ENCODE data around the gene QSOX2.

The QSOX2 gene

GRCh38 chr9:136186386-136186785 is 59.2 kb downstream of the QSOX2 start:
- Histone ChIP-seq H3K4me3 (IDR thresholded peaks at IDR 0.05; ENCODE audit: insufficient read depth, low read depth, low read length) (no peak overlapping the region), H3K27me3 (ENCODE audit: insufficient read depth, low read depth) (peaks cover 89% of the 10 kb centered on the region), H2AFZ (ENCODE audit: low read depth) (no peak overlapping the region), H3K9ac (no peak overlapping the region), H3K4me1 (ENCODE audit: low read depth, poor library complexity, severe bottlenecking) (peaks cover 12% of the 10 kb centered on the region), H3K79me2 (ENCODE audit: insufficient read depth, low read depth) (no peaks in the 10 kb centered on the region), H4K20me1 (ENCODE audit: insufficient read depth) (no peaks in the 10 kb centered on the region), H3K4me2 (no peak overlapping the region), H3K36me3 (ENCODE audit: insufficient read depth) (no peaks in the 10 kb centered on the region), H3K27ac (no peak overlapping the region)
- TF ChIP-seq CTCF (conservative IDR thresholded peaks at IDR 0.05; ENCODE audit: low read depth, low read length) = no peak

GRCh38 chr9:136185596-136186366 is 59.8 kb downstream of the QSOX2 start:
- Histone ChIP-seq H3K4me1 (ENCODE audit: low read depth, poor library complexity, severe bottlenecking) (peaks cover 12% of the 10 kb centered on the region), H3K4me3 (IDR thresholded peaks at IDR 0.05; ENCODE audit: insufficient read depth, low read depth, low read length) (no peak overlapping the region), H3K27me3 (ENCODE audit: insufficient read depth, low read depth) (peaks cover 89% of the 10 kb centered on the region), H3K9ac (no peak overlapping the region), H4K20me1 (ENCODE audit: insufficient read depth) (no peaks in the 10 kb centered on the region), H3K4me2 (no peak overlapping the region), H3K79me2 (ENCODE audit: insufficient read depth, low read depth) (no peaks in the 10 kb centered on the region), H2AFZ (ENCODE audit: low read depth) (no peak overlapping the region), H3K27ac (no peak overlapping the region), H3K36me3 (ENCODE audit: insufficient read depth) (no peaks in the 10 kb centered on the region)
- no peak for TF ChIP-seq CTCF (conservative IDR thresholded peaks at IDR 0.05; ENCODE audit: low read depth, low read length)

GRCh38 chr9:136185066-136185465 is 60.5 kb downstream of the QSOX2 start:
- H3K4me3 ChIP-seq (IDR thresholded peaks at IDR 0.05; ENCODE audit: insufficient read depth, low read depth, low read length) = no peak overlapping the region
- no peak for TF ChIP-seq CTCF (conservative IDR thresholded peaks at IDR 0.05; ENCODE audit: low read depth, low read length)
- H3K79me2 ChIP-seq (ENCODE audit: insufficient read depth, low read depth) = no peaks in the 10 kb centered on the region
- H3K36me3 ChIP-seq (ENCODE audit: insufficient read depth) = no peaks in the 10 kb centered on the region
- H4K20me1 ChIP-seq (ENCODE audit: insufficient read depth) = no peaks in the 10 kb centered on the region
- no peak overlapping the region for H3K9ac ChIP-seq
- peaks cover 10% of the 10 kb centered on the region for H3K4me1 ChIP-seq (ENCODE audit: low read depth, poor library complexity, severe bottlenecking)
- H2AFZ ChIP-seq (ENCODE audit: low read depth) = no peak overlapping the region
- no peak overlapping the region for H3K4me2 ChIP-seq
- H3K27me3 ChIP-seq (ENCODE audit: insufficient read depth, low read depth) = peaks cover 90% of the 10 kb centered on the region
- no peak overlapping the region for H3K27ac ChIP-seq

GRCh38 chr9:136182850-136183422 is 62.7 kb downstream of the QSOX2 start:
- no peak for TF ChIP-seq CTCF (conservative IDR thresholded peaks at IDR 0.05; ENCODE audit: low read depth, low read length)
- Histone ChIP-seq H3K9ac (no peak overlapping the region), H4K20me1 (ENCODE audit: insufficient read depth) (no peaks in the 10 kb centered on the region), H3K4me1 (ENCODE audit: low read depth, poor library complexity, severe bottlenecking) (no peaks in the 10 kb centered on the region), H3K4me3 (IDR thresholded peaks at IDR 0.05; ENCODE audit: insufficient read depth, low read depth, low read length) (no peak overlapping the region), H3K27ac (no peak overlapping the region), H3K27me3 (ENCODE audit: insufficient read depth, low read depth) (peaks cover 91% of the 10 kb centered on the region), H2AFZ (ENCODE audit: low read depth) (no peak overlapping the region), H3K79me2 (ENCODE audit: insufficient read depth, low read depth) (no peaks in the 10 kb centered on the region), H3K4me2 (no peak overlapping the region), H3K36me3 (ENCODE audit: insufficient read depth) (no peaks in the 10 kb centered on the region)
